CD14-positive monocyte (primary cell): Measurements from ENCODE around the gene KAZALD1. TPM values are rescaled to one million over a fixed set of nuclear protein-coding genes. Genes with fewer than 3 reads are reported as not detected.

Experiments
- DNase-seq, 3 donors: peaks; one replicate each; pipeline ENCODE4 v3.0.0-alpha.2; 2011 to 2022
- H2AFZ ChIP-seq: 2 replicates; pipeline ENCODE4 v1.6.0; 2012; ENCODE audit warnings: mild to moderate bottlenecking, low read depth, low read length, inconsistent platforms; ENCODE audit not compliant: insufficient read depth, poor library complexity, severe bottlenecking
- H3K27ac ChIP-seq, 2 donors: 1 replicate in 1 of 2; 2 replicates in 1 of 2; pipeline ENCODE4 v1.5.1; 2012 to 2013; ENCODE audit warnings: low read length in 2 of 2, control low read depth in 1 of 2, inconsistent platforms in 1 of 2, low read depth in 1 of 2, mild to moderate bottlenecking in 1 of 2
- H3K27me3 ChIP-seq, 2 donors: one replicate each; pipeline versions ENCODE4 v1.6.0 to v1.6.1; 2011 to 2013; ENCODE audit warnings: low read length in 2 of 2; ENCODE audit not compliant: control insufficient read depth in 2 of 2, insufficient read depth in 2 of 2
- H3K36me3 ChIP-seq, 2 donors: replicated peaks in 1 of 2; 1 replicate in 1 of 2; 2 replicates in 1 of 2; pipeline versions ENCODE4 v1.5.1 to v1.6.1; 2012 to 2013; ENCODE audit warnings: low read length in 2 of 2, control low read depth in 1 of 2, inconsistent platforms in 1 of 2, mild to moderate bottlenecking in 1 of 2; ENCODE audit not compliant: insufficient read depth in 2 of 2, control insufficient read depth in 1 of 2
- H3K4me1 ChIP-seq, 2 donors: 1 replicate in 1 of 2; 2 replicates in 1 of 2; pipeline versions ENCODE4 v1.5.1 to v1.6.1; 2012 to 2013; ENCODE audit warnings: low read length in 2 of 2, control low read depth in 1 of 2, inconsistent platforms in 1 of 2, mild to moderate bottlenecking in 1 of 2, moderate library complexity in 1 of 2; ENCODE audit not compliant: insufficient read depth in 2 of 2, control insufficient read depth in 1 of 2
- H3K4me2 ChIP-seq: replicated peaks from 2 replicates; pipeline ENCODE3; 2012; ENCODE audit warnings: low read length, moderate library complexity, mild to moderate bottlenecking; ENCODE audit not compliant: poor library complexity, severe bottlenecking; ENCODE audit errors: extremely low read depth
- H3K4me3 ChIP-seq, 3 experiments: fragments of 200-600 bp in 1 of 3; sonication (generic) in 1 of 3; replicated peaks in 1 of 3; 1 replicate in 2 of 3; 2 replicates in 1 of 3; pipeline ENCODE4 v1.5.1; 2011 to 2013; ENCODE audit warnings: low read length in 3 of 3, mild to moderate bottlenecking in 3 of 3, control low read depth in 2 of 3, low read depth in 2 of 3, inconsistent platforms in 1 of 3, moderate library complexity in 1 of 3
- H3K79me2 ChIP-seq: 2 replicates; pipeline ENCODE4 v1.6.0; 2012; ENCODE audit warnings: mild to moderate bottlenecking, control low read depth, inconsistent platforms, low read length, moderate library complexity; ENCODE audit not compliant: insufficient read depth
- H3K9ac ChIP-seq: 2 replicates; pipeline ENCODE4 v1.6.0; 2017; ENCODE audit warnings: low read length, mild to moderate bottlenecking; ENCODE audit not compliant: insufficient read depth, poor library complexity, severe bottlenecking
- H3K9me3 ChIP-seq, 2 donors: replicated peaks in 1 of 2; 1 replicate in 1 of 2; 2 replicates in 1 of 2; pipeline versions ENCODE4 v1.5.1 to v1.6.1; 2012 to 2013; ENCODE audit warnings: low read length in 2 of 2, control low read depth in 1 of 2; ENCODE audit not compliant: control insufficient read depth in 1 of 2, insufficient read depth in 1 of 2
- H4K20me1 ChIP-seq: 2 replicates; pipeline ENCODE4 v1.6.0; 2012; ENCODE audit warnings: mild to moderate bottlenecking, low read length, control low read depth, moderate library complexity; ENCODE audit not compliant: insufficient read depth
- H3K27ac Mint-ChIP-seq, 7 donors: one replicate each; pipeline ENCODE4 v1.8.0; 2020; ENCODE audit warnings: mild to moderate bottlenecking in 7 of 7, mixed read lengths in 7 of 7, moderate library complexity in 6 of 7, inconsistent platforms in 2 of 7
- H3K27me3 Mint-ChIP-seq, 3 donors: one replicate each; pipeline ENCODE4 v1.8.0; 2021 to 2022; ENCODE audit warnings: low read depth in 3 of 3, mild to moderate bottlenecking in 3 of 3, mixed read lengths in 3 of 3, moderate library complexity in 3 of 3, inconsistent platforms in 1 of 3
- H3K36me3 Mint-ChIP-seq, 2 donors: one replicate each; pipeline ENCODE4 v1.8.0; 2020; ENCODE audit warnings: mixed read lengths in 2 of 2, inconsistent platforms in 1 of 2, mild to moderate bottlenecking in 1 of 2
- H3K4me1 Mint-ChIP-seq: one replicate; pipeline ENCODE4 v1.8.0; 2020; ENCODE audit warnings: mild to moderate bottlenecking, mixed read lengths
- H3K4me3 Mint-ChIP-seq, 2 donors: one replicate each; pipeline ENCODE4 v1.8.0; 2020; ENCODE audit warnings: mild to moderate bottlenecking in 2 of 2, mixed read lengths in 2 of 2, moderate library complexity in 1 of 2
- H3K9me3 Mint-ChIP-seq, 7 donors: one replicate each; pipeline ENCODE4 v1.8.0; 2020 to 2022; ENCODE audit warnings: mixed read lengths in 7 of 7, mild to moderate bottlenecking in 6 of 7, moderate library complexity in 6 of 7, inconsistent platforms in 2 of 7
- WGBS: methylation state at CpG from one replicate; pipeline ENCODE4 v1.1.5; 2013; ENCODE audit warnings: missing lambda C conversion rate; ENCODE audit not compliant: insufficient coverage; 5-methylcytosine and 5-hydroxymethylcytosine counted together
- intact Hi-C, 2 donors: fragments of 100-400 bp; cut with micrococcal nuclease; formaldehyde crosslinking; loops; one replicate each; pipeline versions ENCODE4 v1.15.0 to v1.15.1; 2023
- polyA plus RNA-seq, 3 donors: library from polyadenylated mRNA; depleted of rRNA in 1 of 3; unstranded in 2 of 3; stranded (reverse) in 1 of 3; fragments of 300-500 nt in 2 of 3; fragments of >200 nt in 1 of 3; fragmentation: Illumina TruSeq in 2 of 3; gene quantifications; 1 replicate in 2 of 3; 2 replicates in 1 of 3; pipeline ENCODE4 v1.2.3, GENCODE V29; 2012 to 2021
- TF ChIP-seq, protein P1 (sequence below): fragments of 200-600 bp; IDR thresholded peaks from one replicate; pipeline ENCODE4 v1.8.0; 2022; ENCODE audit warnings: antibody characterized with exemption, mild to moderate bottlenecking

Gene KAZALD1
- polyA plus RNA-seq, 3 donors, result 0.15 to 6.6 (median 0.53) TPM

DNA sequence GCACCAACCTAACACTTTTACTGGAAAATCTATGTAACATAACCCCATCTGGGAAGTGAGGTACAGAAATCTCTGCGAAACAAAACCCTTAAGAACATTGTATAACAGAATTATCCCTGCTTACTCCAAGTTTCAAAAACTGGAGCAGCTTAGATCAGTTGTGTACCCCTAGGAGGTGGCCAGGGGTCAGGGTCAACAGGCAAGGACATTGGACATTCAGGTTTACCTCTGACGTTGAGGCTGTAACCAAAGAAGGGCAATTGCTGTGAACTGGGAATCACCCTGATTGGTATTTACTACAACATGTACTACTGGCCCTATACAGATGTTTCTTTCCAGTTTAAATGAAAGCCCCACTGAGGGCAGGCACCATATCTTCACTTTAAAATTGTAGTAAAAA lies 17.7 kb upstream of the KAZALD1 start:
- no peak overlapping the region for H3K9ac ChIP-seq
- intact Hi-C loops, result loop anchor here in 1 of 2 donors (5.0 kb wide), 1 partner anchor 98 kb away; no protein-coding TSS in a partner anchor
- peaks cover 7 to 13% of the 10 kb centered on the region in 2 donors for H3K36me3 ChIP-seq
- peaks cover 38 to 40% (median 39%) of the 10 kb centered on the region in 3 donors for H3K27me3 Mint-ChIP-seq
- peaks cover 26% of the 10 kb centered on the region for H3K4me1 Mint-ChIP-seq
- no peak for DNase-seq
- H3K9me3 ChIP-seq, result peaks cover 0 to 13% of the 10 kb centered on the region in 2 donors
- peaks cover 14 to 18% of the 10 kb centered on the region in 2 donors for H3K36me3 Mint-ChIP-seq
- H3K79me2 ChIP-seq, result no peaks in the 10 kb centered on the region
- H3K27ac Mint-ChIP-seq, result no peak overlapping the region
- WGBS, result 83% methylated on average over 1 of the region's 2 CpGs
- H3K4me3 ChIP-seq, result no peak overlapping the region
- no peak overlapping the region for H2AFZ ChIP-seq
- peaks cover 0 to 15% (median 4%) of the 10 kb centered on the region in 7 donors for H3K9me3 Mint-ChIP-seq
- no peak overlapping the region for H3K4me2 ChIP-seq
- TF ChIP-seq, protein P1, sequence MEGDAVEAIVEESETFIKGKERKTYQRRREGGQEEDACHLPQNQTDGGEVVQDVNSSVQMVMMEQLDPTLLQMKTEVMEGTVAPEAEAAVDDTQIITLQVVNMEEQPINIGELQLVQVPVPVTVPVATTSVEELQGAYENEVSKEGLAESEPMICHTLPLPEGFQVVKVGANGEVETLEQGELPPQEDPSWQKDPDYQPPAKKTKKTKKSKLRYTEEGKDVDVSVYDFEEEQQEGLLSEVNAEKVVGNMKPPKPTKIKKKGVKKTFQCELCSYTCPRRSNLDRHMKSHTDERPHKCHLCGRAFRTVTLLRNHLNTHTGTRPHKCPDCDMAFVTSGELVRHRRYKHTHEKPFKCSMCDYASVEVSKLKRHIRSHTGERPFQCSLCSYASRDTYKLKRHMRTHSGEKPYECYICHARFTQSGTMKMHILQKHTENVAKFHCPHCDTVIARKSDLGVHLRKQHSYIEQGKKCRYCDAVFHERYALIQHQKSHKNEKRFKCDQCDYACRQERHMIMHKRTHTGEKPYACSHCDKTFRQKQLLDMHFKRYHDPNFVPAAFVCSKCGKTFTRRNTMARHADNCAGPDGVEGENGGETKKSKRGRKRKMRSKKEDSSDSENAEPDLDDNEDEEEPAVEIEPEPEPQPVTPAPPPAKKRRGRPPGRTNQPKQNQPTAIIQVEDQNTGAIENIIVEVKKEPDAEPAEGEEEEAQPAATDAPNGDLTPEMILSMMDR, result no peak
- H3K4me1 ChIP-seq, result peaks cover 14 to 22% of the 10 kb centered on the region in 2 donors
- H3K27ac ChIP-seq, result no peak overlapping the region
- peaks cover 27 to 42% of the 10 kb centered on the region in 2 donors for H3K27me3 ChIP-seq
- no peak overlapping the region for H3K4me3 Mint-ChIP-seq
- H4K20me1 ChIP-seq, result no peaks in the 10 kb centered on the region

DNA sequence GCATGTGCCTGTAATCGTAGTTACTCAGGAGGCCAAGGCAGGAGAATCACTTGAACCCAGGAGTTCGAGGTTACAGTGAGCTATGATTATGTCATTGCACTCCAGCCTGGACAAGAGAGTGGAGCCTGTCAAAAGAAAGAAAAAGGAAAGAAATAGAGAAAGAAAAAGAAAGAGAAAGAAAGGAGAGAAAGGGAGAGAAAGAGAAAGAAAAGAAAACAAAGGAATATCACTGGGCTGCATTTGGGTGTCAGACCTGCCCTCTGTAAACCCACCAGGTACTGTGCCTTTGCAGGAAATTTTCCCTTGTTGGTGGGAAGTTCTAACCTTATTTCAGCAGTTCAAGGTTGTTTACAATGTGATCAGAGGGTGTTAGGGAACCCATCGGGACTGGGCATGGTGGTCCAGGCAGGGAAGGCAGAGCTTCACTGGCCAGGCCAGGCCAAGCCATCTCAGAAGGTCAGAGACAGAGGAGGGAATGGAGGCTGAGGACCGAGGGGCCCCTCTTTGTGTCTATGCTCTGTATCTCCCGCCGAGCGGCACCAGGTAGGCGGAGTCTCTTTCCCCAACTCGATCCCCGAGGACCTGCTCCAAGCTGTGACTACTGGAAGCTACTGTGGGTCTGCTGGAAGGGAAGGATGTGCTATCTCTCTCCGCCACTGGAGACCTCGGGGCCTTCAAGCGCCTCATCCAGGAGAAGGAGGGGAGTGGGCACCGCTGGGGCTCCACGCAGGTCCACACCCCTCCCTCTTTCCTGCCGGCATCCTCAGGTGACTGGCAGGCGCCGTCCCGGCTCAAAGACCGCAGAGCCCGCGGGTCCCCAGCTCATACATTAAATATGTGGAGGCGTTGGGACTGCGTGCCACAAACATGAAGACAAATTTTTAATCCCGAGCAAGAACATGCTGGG lies 15.2 kb upstream of the KAZALD1 start:
- Mint-ChIP-seq H3K4me3 (peak overlapping the region in 1 of 2 donors; percentile 77), H3K36me3 (peaks cover 4 to 8% of the 10 kb centered on the region in 2 donors), H3K27me3 (peaks cover 55 to 60% (median 60%) of the 10 kb centered on the region in 3 donors), H3K9me3 (peaks cover 0 to 23% (median 6%) of the 10 kb centered on the region in 7 donors), H3K4me1 (peaks cover 29% of the 10 kb centered on the region), H3K27ac (no peak overlapping the region)
- Histone ChIP-seq H4K20me1 (no peaks in the 10 kb centered on the region), H3K4me3 (no peak overlapping the region), H3K4me1 (peaks cover 22 to 28% of the 10 kb centered on the region in 2 donors), H3K79me2 (no peaks in the 10 kb centered on the region), H3K36me3 (no peaks in the 10 kb centered on the region), H3K4me2 (no peak overlapping the region), H3K27me3 (peaks cover 36 to 64% of the 10 kb centered on the region in 2 donors), H2AFZ (no peak overlapping the region), H3K9ac (no peak overlapping the region), H3K27ac (no peak overlapping the region), H3K9me3 (peaks cover 0 to 17% of the 10 kb centered on the region in 2 donors)
- TF ChIP-seq, protein P1, result no peak
- intact Hi-C loops, result no loop called here
- WGBS, result 80% methylated on average over 15 of the region's 25 CpGs
- DNase-seq, result no peak
